Measurements from ENCODE around the gene SPTBN4. TPM values are rescaled to one million over a fixed set of nuclear protein-coding genes. Genes with fewer than 3 reads are reported as not detected.
"Not testable (repeated sequence)": the region's sequence is repeated elsewhere in the genome, so short reads cannot be mapped to it uniquely, and the experiment has no call there.

Gene SPTBN4
- total RNA-seq, 5 donors from 2014 or later (not counting 1 experiment from before 2014, with no cell fraction given): 0.37 to 1.2 (median 0.66) TPM

GRCh38 chr19:40589591-40590429, 123.0 kb downstream of the SPTBN4 start:
- 96% methylated on average over 12 of the region's 26 CpGs for WGBS (ENCODE audit: insufficient coverage)
- H3K9me3 Mint-ChIP-seq: no peaks in the 10 kb centered on the region
- ChIA-PET CTCF (no interaction called here), POLR2A (no interaction called here)
- H3K36me3 Mint-ChIP-seq: peaks cover 23% of the 10 kb centered on the region
- ATAC-seq (replicated peaks in 1 of 4) (no peak), DNase-seq (no peak)
- Histone ChIP-seq H3K9me3 (no peaks in the 10 kb centered on the region), H3K4me3 (ENCODE audit: control insufficient read depth in 1 of 2, extremely low read depth in 1 of 2, low read length in 1 of 2) (no peak overlapping the region), H3K27me3 (replicated peaks in 1 of 2; ENCODE audit: control insufficient read depth in 2 of 2, extremely low read depth in 1 of 2, insufficient read depth in 2 of 2, low read length in 1 of 2) (peaks cover 0 to 3% of the 10 kb centered on the region in 2 experiments), H3K27ac (ENCODE audit: low read length) (no peak overlapping the region), H3K4me1 (ENCODE audit: control insufficient read depth in 1 of 2, extremely low read depth in 1 of 2, insufficient read depth in 2 of 2, low read length in 2 of 2) (peaks cover 0 to 9% of the 10 kb centered on the region in 2 experiments), H3K36me3 (ENCODE audit: control insufficient read depth in 2 of 2, extremely low read depth in 1 of 2, insufficient read depth in 1 of 2, low read length in 1 of 2) (peaks cover 8 to 46% of the 10 kb centered on the region in 2 donors)
- H3K4me1 Mint-ChIP-seq: peaks cover 6 to 10% (median 9%) of the 10 kb centered on the region in 3 donors
- no peaks in the 10 kb centered on the region for H3K27me3 Mint-ChIP-seq
- H3K27ac Mint-ChIP-seq: peak overlapping the region in 1 of 2 donors; percentile 11
- H3K4me3 Mint-ChIP-seq: no peak overlapping the region

DNA sequence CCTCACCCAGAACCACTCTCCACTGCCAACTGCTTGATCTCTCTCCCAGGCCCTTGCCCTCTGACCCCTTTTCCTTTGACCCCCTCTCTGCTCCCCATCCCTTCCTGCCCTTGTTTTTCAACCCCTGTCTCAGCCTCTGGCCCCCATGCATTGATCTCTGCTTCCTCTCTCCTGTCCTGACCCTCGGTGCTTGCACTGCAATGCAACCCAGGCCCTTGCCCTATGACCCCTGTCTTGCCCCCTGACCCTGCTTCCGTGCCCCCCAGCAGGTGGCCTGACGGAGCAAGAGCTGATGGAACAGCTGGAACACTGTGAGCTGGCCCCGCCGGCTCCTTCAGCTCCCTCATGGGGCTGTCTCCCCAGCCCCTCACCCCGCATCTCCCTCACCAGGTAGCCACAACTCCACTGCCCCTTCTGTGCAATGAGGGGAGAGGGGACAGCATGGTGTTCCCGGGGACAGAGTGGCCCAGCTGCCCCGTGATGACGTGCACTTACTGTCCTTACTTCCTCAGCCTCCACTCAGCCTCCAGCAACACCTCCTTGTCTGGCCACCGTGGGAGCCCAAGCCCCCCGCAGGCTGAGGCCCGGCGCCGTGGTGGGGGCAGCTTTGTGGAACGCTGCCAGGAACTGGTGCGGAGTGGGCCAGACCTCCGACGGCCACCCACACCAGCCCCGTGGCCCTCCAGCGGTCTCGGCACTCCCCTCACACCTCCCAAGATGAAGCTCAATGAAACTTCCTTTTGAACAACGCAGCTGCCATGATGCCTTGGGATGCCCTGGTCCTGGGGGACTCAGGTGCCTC, 123.9 kb downstream of the SPTBN4 start:
- H3K9me3 Mint-ChIP-seq: no peaks in the 10 kb centered on the region
- no peak overlapping the region for H3K27ac ChIP-seq (ENCODE audit: low read length)
- H3K4me1 ChIP-seq (ENCODE audit: control insufficient read depth in 1 of 2, extremely low read depth in 1 of 2, insufficient read depth in 2 of 2, low read length in 2 of 2): peaks cover 0 to 14% of the 10 kb centered on the region in 2 experiments
- DNase-seq: no peak
- H3K27me3 Mint-ChIP-seq: no peaks in the 10 kb centered on the region
- H3K36me3 ChIP-seq (ENCODE audit: control insufficient read depth in 2 of 2, extremely low read depth in 1 of 2, insufficient read depth in 1 of 2, low read length in 1 of 2): peaks cover 8 to 37% of the 10 kb centered on the region in 2 donors
- peak in 1 of 4 experiments; percentile 21 for ATAC-seq (replicated peaks in 1 of 4)
- ChIA-PET CTCF (interaction anchor here (0.5 to 0.6 kb wide), 2 partner anchors 11 to 40 kb away, joined by 4 to 5 read pairs; no protein-coding TSS in a partner anchor), POLR2A (interaction anchor here in 1 of 2 donors (0.6 kb wide), 1 partner anchor 187 kb away, joined by 5 read pairs; the partner anchor contains the start of gene RAB4B)
- no peak overlapping the region for H3K4me3 Mint-ChIP-seq
- peaks cover 6 to 13% (median 11%) of the 10 kb centered on the region in 3 donors for H3K4me1 Mint-ChIP-seq
- H3K27me3 ChIP-seq (replicated peaks in 1 of 2; ENCODE audit: control insufficient read depth in 2 of 2, extremely low read depth in 1 of 2, insufficient read depth in 2 of 2, low read length in 1 of 2): peaks cover 0 to 9% of the 10 kb centered on the region in 2 experiments
- H3K9me3 ChIP-seq: no peaks in the 10 kb centered on the region
- WGBS (ENCODE audit: insufficient coverage): 97% methylated on average over 4 of the region's 22 CpGs
- H3K36me3 Mint-ChIP-seq: peaks cover 20% of the 10 kb centered on the region
- peak overlapping the region in 1 of 2 donors; percentile 11 for H3K27ac Mint-ChIP-seq
- H3K4me3 ChIP-seq (ENCODE audit: control insufficient read depth in 1 of 2, extremely low read depth in 1 of 2, low read length in 1 of 2): no peak overlapping the region

- H3K27ac ChIP-seq (ENCODE audit: low read length); DNase-seq; H3K9me3 Mint-ChIP-seq; CTCF ChIA-PET; H3K9me3 ChIP-seq; H3K36me3 Mint-ChIP-seq; H3K4me3 ChIP-seq (ENCODE audit: control insufficient read depth in 1 of 2, extremely low read depth in 1 of 2, low read length in 1 of 2); H3K4me3 Mint-ChIP-seq; H3K27me3 Mint-ChIP-seq; POLR2A ChIA-PET: not testable (repeated sequence)
- peaks cover 0 to 18% of the 10 kb centered on the region in 2 experiments for H3K4me1 ChIP-seq (ENCODE audit: control insufficient read depth in 1 of 2, extremely low read depth in 1 of 2, insufficient read depth in 2 of 2, low read length in 2 of 2)
- H3K27me3 ChIP-seq (replicated peaks in 1 of 2; ENCODE audit: control insufficient read depth in 2 of 2, extremely low read depth in 1 of 2, insufficient read depth in 2 of 2, low read length in 1 of 2): peaks cover 0 to 16% of the 10 kb centered on the region in 2 experiments
- peaks cover 8 to 28% of the 10 kb centered on the region in 2 donors for H3K36me3 ChIP-seq (ENCODE audit: control insufficient read depth in 2 of 2, extremely low read depth in 1 of 2, insufficient read depth in 1 of 2, low read length in 1 of 2)
- Mint-ChIP-seq H3K4me1 (peaks cover 6 to 13% (median 11%) of the 10 kb centered on the region in 3 donors), H3K27ac (peak overlapping the region; percentile 39)
- WGBS (ENCODE audit: insufficient coverage): no CpG with 5 or more reads among the region's 4 CpGs
- ATAC-seq (replicated peaks in 1 of 4): peak in 1 of 4 experiments; percentile 10
Observed at GRCh38 chr19:40591724-40592123, 124.9 kb downstream of the SPTBN4 start.

DNA sequence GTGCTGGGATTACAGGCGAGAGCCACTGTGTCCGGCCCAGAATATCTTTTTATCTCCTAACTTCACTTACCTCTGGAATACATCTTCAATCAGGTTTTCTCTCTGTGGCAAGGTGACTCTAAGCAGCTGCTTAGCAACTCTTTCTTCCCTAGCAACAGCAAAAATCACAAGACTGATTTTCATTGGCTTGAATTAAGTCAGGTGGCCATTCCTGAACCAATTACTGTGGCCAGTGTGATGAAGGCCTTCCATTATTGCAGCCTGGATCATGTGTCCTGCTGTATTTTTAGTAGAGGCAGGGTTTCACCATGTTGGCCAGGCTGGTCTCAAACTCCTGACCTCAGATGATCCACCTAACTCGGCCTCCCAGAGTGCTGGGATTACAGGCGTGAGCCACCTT, 125.4 kb downstream of the SPTBN4 start:
- 94% methylated on average over 4 of the region's 4 CpGs for WGBS (ENCODE audit: insufficient coverage)

GRCh38 chr19:40594255-40594654, 127.5 kb downstream of the SPTBN4 start:
- H3K27me3 ChIP-seq (replicated peaks in 1 of 2; ENCODE audit: control insufficient read depth in 2 of 2, extremely low read depth in 1 of 2, insufficient read depth in 2 of 2, low read length in 1 of 2): peaks cover 2 to 40% of the 10 kb centered on the region in 2 experiments
- Mint-ChIP-seq H3K27me3 (peaks cover 5 to 20% of the 10 kb centered on the region in 2 donors), H3K27ac (no peak overlapping the region), H3K9me3 (no peaks in the 10 kb centered on the region), H3K4me1 (peaks cover 21 to 29% (median 22%) of the 10 kb centered on the region in 3 donors), H3K4me3 (no peak overlapping the region), H3K36me3 (no peaks in the 10 kb centered on the region)
- no peak overlapping the region for H3K27ac ChIP-seq (ENCODE audit: low read length)
- H3K36me3 ChIP-seq (ENCODE audit: control insufficient read depth in 2 of 2, extremely low read depth in 1 of 2, insufficient read depth in 1 of 2, low read length in 1 of 2): peaks cover 4 to 5% of the 10 kb centered on the region in 2 donors
- no peak overlapping the region for H3K4me3 ChIP-seq (ENCODE audit: control insufficient read depth in 1 of 2, extremely low read depth in 1 of 2, low read length in 1 of 2)
- peaks cover 2 to 42% of the 10 kb centered on the region in 2 experiments for H3K4me1 ChIP-seq (ENCODE audit: control insufficient read depth in 1 of 2, extremely low read depth in 1 of 2, insufficient read depth in 2 of 2, low read length in 2 of 2)
- ChIA-PET POLR2A (no interaction called here), CTCF (interaction anchor here in 1 of 2 donors (0.6 kb wide), 1 partner anchor 41 kb away, joined by 3 read pairs; no protein-coding TSS in a partner anchor)
- ATAC-seq (replicated peaks in 1 of 4): no peak
- no peaks in the 10 kb centered on the region for H3K9me3 ChIP-seq
- peak in 1 of 35 experiments; percentile 37 for DNase-seq
- WGBS (ENCODE audit: insufficient coverage): 43% methylated on average over 8 of the region's 8 CpGs

More for the DNA sequence above, 125.4 kb downstream of the SPTBN4 start:
- no peaks in the 10 kb centered on the region for H3K9me3 Mint-ChIP-seq
- ATAC-seq (replicated peaks in 1 of 4) (peak in 3 of 4 experiments; percentile 28 to 78 (median 51)), DNase-seq (peak in 1 of 35 experiments; percentile 53)
- H3K27ac ChIP-seq (ENCODE audit: low read length): no peak overlapping the region
- peaks cover 0 to 21% of the 10 kb centered on the region in 2 experiments for H3K4me1 ChIP-seq (ENCODE audit: control insufficient read depth in 1 of 2, extremely low read depth in 1 of 2, insufficient read depth in 2 of 2, low read length in 2 of 2)
- H3K36me3 Mint-ChIP-seq: peaks cover 6% of the 10 kb centered on the region
- peaks cover 0 to 19% of the 10 kb centered on the region in 2 experiments for H3K27me3 ChIP-seq (replicated peaks in 1 of 2; ENCODE audit: control insufficient read depth in 2 of 2, extremely low read depth in 1 of 2, insufficient read depth in 2 of 2, low read length in 1 of 2)
- ChIA-PET POLR2A (no interaction called here), CTCF (no interaction called here)
- peaks cover 0 to 6% of the 10 kb centered on the region in 2 donors for H3K27me3 Mint-ChIP-seq
- H3K27ac Mint-ChIP-seq: no peak overlapping the region
- H3K4me3 Mint-ChIP-seq: no peak overlapping the region
- peaks cover 8 to 24% of the 10 kb centered on the region in 2 donors for H3K36me3 ChIP-seq (ENCODE audit: control insufficient read depth in 2 of 2, extremely low read depth in 1 of 2, insufficient read depth in 1 of 2, low read length in 1 of 2)
- H3K4me3 ChIP-seq (ENCODE audit: control insufficient read depth in 1 of 2, extremely low read depth in 1 of 2, low read length in 1 of 2): no peak overlapping the region
- no peaks in the 10 kb centered on the region for H3K9me3 ChIP-seq
- H3K4me1 Mint-ChIP-seq: peaks cover 6 to 13% (median 11%) of the 10 kb centered on the region in 3 donors

GRCh38 chr19:40594657-40595091, 127.9 kb downstream of the SPTBN4 start:
- peaks cover 2 to 44% of the 10 kb centered on the region in 2 experiments for H3K27me3 ChIP-seq (replicated peaks in 1 of 2; ENCODE audit: control insufficient read depth in 2 of 2, extremely low read depth in 1 of 2, insufficient read depth in 2 of 2, low read length in 1 of 2)
- peaks cover 2 to 46% of the 10 kb centered on the region in 2 experiments for H3K4me1 ChIP-seq (ENCODE audit: control insufficient read depth in 1 of 2, extremely low read depth in 1 of 2, insufficient read depth in 2 of 2, low read length in 2 of 2)
- H3K4me3 ChIP-seq (ENCODE audit: control insufficient read depth in 1 of 2, extremely low read depth in 1 of 2, low read length in 1 of 2): no peak overlapping the region
- peaks cover 9 to 24% of the 10 kb centered on the region in 2 donors for H3K27me3 Mint-ChIP-seq
- ATAC-seq (replicated peaks in 1 of 4) (no peak), DNase-seq (no peak)
- H3K27ac Mint-ChIP-seq: no peak overlapping the region
- no peaks in the 10 kb centered on the region for H3K9me3 Mint-ChIP-seq
- peak overlapping the region in 1 of 3 donors; percentile 11 for H3K4me3 Mint-ChIP-seq
- H3K36me3 Mint-ChIP-seq: no peaks in the 10 kb centered on the region
- ChIA-PET CTCF (no interaction called here), POLR2A (interaction anchor here in 1 of 2 donors (0.7 kb wide), 1 partner anchor 24 kb away, joined by 3 read pairs; no protein-coding TSS in a partner anchor)
- WGBS (ENCODE audit: insufficient coverage): 54% methylated on average over 10 of the region's 13 CpGs
- no peak overlapping the region for H3K27ac ChIP-seq (ENCODE audit: low read length)
- peaks cover 25 to 33% (median 26%) of the 10 kb centered on the region in 3 donors for H3K4me1 Mint-ChIP-seq
- no peaks in the 10 kb centered on the region for H3K9me3 ChIP-seq
- peaks cover 4 to 5% of the 10 kb centered on the region in 2 donors for H3K36me3 ChIP-seq (ENCODE audit: control insufficient read depth in 2 of 2, extremely low read depth in 1 of 2, insufficient read depth in 1 of 2, low read length in 1 of 2)

All from T-cell (primary cell).